Natural killer cell (primary cell): Measurements from ENCODE around the gene RNF169. TPM values are rescaled to one million over a fixed set of nuclear protein-coding genes. Genes with fewer than 3 reads are reported as not detected.

Source experiments
- ATAC-seq, 3 donors: fragments of 150-1000 bp in 2 of 3; fragments of 200-7000 bp in 1 of 3; cut with Tn5 transposase; 1 replicate in 1 of 3; 2 replicates in 2 of 3; pipeline ENCODE4 v1.10.0; 2021; ENCODE audit warnings: mild to moderate bottlenecking in 2 of 3, moderate library complexity in 2 of 3
- DNase-seq, 2 donors: peaks; one replicate each; pipeline versions ENCODE4 v3.0.0 to v3.0.0-alpha.2; 2013 to 2021; ENCODE audit warnings: mixed read lengths in 1 of 2
- H3K27ac ChIP-seq: one replicate; pipeline ENCODE4 v1.5.1; 2013; ENCODE audit warnings: mild to moderate bottlenecking, low read length
- H3K27me3 ChIP-seq: one replicate; pipeline ENCODE4 v1.6.1; 2013; ENCODE audit warnings: low read length; ENCODE audit not compliant: control insufficient read depth, insufficient read depth
- H3K36me3 ChIP-seq: one replicate; pipeline ENCODE4 v1.6.1; 2013; ENCODE audit warnings: low read length; ENCODE audit not compliant: control insufficient read depth, insufficient read depth
- H3K4me1 ChIP-seq: one replicate; pipeline ENCODE4 v1.6.1; 2013; ENCODE audit warnings: low read length; ENCODE audit not compliant: control insufficient read depth, insufficient read depth
- H3K4me3 ChIP-seq: one replicate; pipeline ENCODE4 v1.5.1; 2013; ENCODE audit warnings: low read length
- H3K9me3 ChIP-seq: one replicate; pipeline ENCODE4 v1.6.1; 2013; ENCODE audit warnings: low read length; ENCODE audit not compliant: control insufficient read depth, insufficient read depth
- H3K27ac Mint-ChIP-seq, 2 donors: one replicate each; pipeline ENCODE4 v1.8.0; 2022; ENCODE audit warnings: mild to moderate bottlenecking in 2 of 2, mixed read lengths in 2 of 2, moderate library complexity in 1 of 2
- H3K27me3 Mint-ChIP-seq, 2 donors: one replicate each; pipeline ENCODE4 v1.8.0; 2022; ENCODE audit warnings: low read depth in 2 of 2, mixed read lengths in 2 of 2
- H3K36me3 Mint-ChIP-seq: one replicate; pipeline ENCODE4 v1.8.0; 2022; ENCODE audit warnings: mixed read lengths
- H3K4me1 Mint-ChIP-seq, 2 donors: one replicate each; pipeline ENCODE4 v1.8.0; 2022; ENCODE audit warnings: mixed read lengths in 2 of 2
- H3K4me3 Mint-ChIP-seq: one replicate; pipeline ENCODE4 v1.8.0; 2022; ENCODE audit warnings: mild to moderate bottlenecking, moderate library complexity, mixed read lengths
- H3K9me3 Mint-ChIP-seq, 2 donors: one replicate each; pipeline ENCODE4 v1.8.0; 2022; ENCODE audit warnings: mixed read lengths in 2 of 2
- CTCF ChIP-seq: fragments of 200-600 bp; IDR thresholded peaks from one replicate; pipeline ENCODE4 v1.8.0; 2022; ENCODE audit warnings: antibody characterized with exemption
- WGBS: methylation state at CpG from one replicate; pipeline ENCODE4 v1.1.7; 2013; ENCODE audit warnings: missing lambda C conversion rate; ENCODE audit not compliant: insufficient coverage; 5-methylcytosine and 5-hydroxymethylcytosine counted together
- intact Hi-C: fragments of 100-400 bp; cut with micrococcal nuclease; formaldehyde crosslinking; loops from one replicate; pipeline ENCODE4 v1.14.2; 2022
- total RNA-seq, 4 donors: library from RNA; stranded (reverse); fragments of 120-200 nt in 1 of 4; gene quantifications; one replicate each; pipeline versions ENCODE4 v1.2.3 to v1.2.4, GENCODE V29; 2013 to 2022

RNF169 gene
- total RNA-seq, 3 donors from 2014 or later (not counting 1 experiment from before 2014, with no cell fraction given) = 29.1 to 39.8 (median 37.9) TPM

GRCh38 chr11:74720596-74721478 is 27.8 kb upstream of the RNF169 start:
- H3K27me3 Mint-ChIP-seq = peaks cover 11 to 15% of the 10 kb centered on the region in 2 donors
- ATAC-seq (no peak), DNase-seq (no peak)
- TF ChIP-seq CTCF = no peak
- Histone ChIP-seq H3K27me3 (no peaks in the 10 kb centered on the region), H3K4me1 (no peaks in the 10 kb centered on the region), H3K27ac (no peak overlapping the region), H3K36me3 (no peaks in the 10 kb centered on the region), H3K4me3 (no peak overlapping the region), H3K9me3 (no peaks in the 10 kb centered on the region)
- no peaks in the 10 kb centered on the region for H3K36me3 Mint-ChIP-seq
- H3K27ac Mint-ChIP-seq = no peak overlapping the region
- no peaks in the 10 kb centered on the region for H3K9me3 Mint-ChIP-seq
- H3K4me3 Mint-ChIP-seq = no peak overlapping the region
- H3K4me1 Mint-ChIP-seq = no peaks in the 10 kb centered on the region
- intact Hi-C loops = no loop called here
- 89% methylated on average over 16 of the region's 17 CpGs for WGBS

- Mint-ChIP-seq H3K36me3 (no peaks in the 10 kb centered on the region), H3K27me3 (peaks cover 17 to 19% of the 10 kb centered on the region in 2 donors), H3K4me3 (no peak overlapping the region), H3K4me1 (peaks cover 0 to 2% of the 10 kb centered on the region in 2 donors), H3K27ac (no peak overlapping the region), H3K9me3 (no peaks in the 10 kb centered on the region)
- Histone ChIP-seq H3K27ac (no peak overlapping the region), H3K36me3 (no peaks in the 10 kb centered on the region), H3K4me1 (peaks cover 2% of the 10 kb centered on the region), H3K9me3 (no peaks in the 10 kb centered on the region), H3K27me3 (no peaks in the 10 kb centered on the region), H3K4me3 (no peak overlapping the region)
- ATAC-seq = no peak
- no peak for DNase-seq
- TF ChIP-seq CTCF = no peak
- intact Hi-C loops = no loop called here
- WGBS = 88% methylated on average over 3 of the region's 3 CpGs
Measured at GRCh38 chr11:74721479-74721835, 27.2 kb upstream of the RNF169 start.

- Mint-ChIP-seq H3K4me3 (no peak overlapping the region), H3K9me3 (no peaks in the 10 kb centered on the region), H3K36me3 (no peaks in the 10 kb centered on the region), H3K27ac (no peak overlapping the region), H3K27me3 (peaks cover 21 to 26% of the 10 kb centered on the region in 2 donors), H3K4me1 (peaks cover 0 to 4% of the 10 kb centered on the region in 2 donors)
- Histone ChIP-seq H3K4me1 (peaks cover 3% of the 10 kb centered on the region), H3K27ac (no peak overlapping the region), H3K27me3 (no peaks in the 10 kb centered on the region), H3K36me3 (no peaks in the 10 kb centered on the region), H3K4me3 (no peak overlapping the region), H3K9me3 (no peaks in the 10 kb centered on the region)
- ATAC-seq (no peak), DNase-seq (no peak)
- intact Hi-C loops = no loop called here
- 86% methylated on average over 5 of the region's 5 CpGs for WGBS
- TF ChIP-seq CTCF = no peak
Measured at GRCh38 chr11:74723511-74723910, 25.1 kb upstream of the RNF169 start.

- Mint-ChIP-seq H3K4me3 (no peak overlapping the region), H3K27me3 (peaks cover 43 to 45% of the 10 kb centered on the region in 2 donors), H3K9me3 (no peaks in the 10 kb centered on the region), H3K36me3 (no peaks in the 10 kb centered on the region), H3K27ac (no peak overlapping the region), H3K4me1 (peaks cover 2 to 4% of the 10 kb centered on the region in 2 donors)
- no peak for TF ChIP-seq CTCF
- H3K9me3 ChIP-seq = no peaks in the 10 kb centered on the region
- WGBS = 87% methylated on average over 4 of the region's 4 CpGs
- intact Hi-C loops = no loop called here
- H3K4me3 ChIP-seq = no peak overlapping the region
- peaks cover 7% of the 10 kb centered on the region for H3K27me3 ChIP-seq
- H3K4me1 ChIP-seq = peaks cover 3% of the 10 kb centered on the region
- no peaks in the 10 kb centered on the region for H3K36me3 ChIP-seq
- DNase-seq (no peak), ATAC-seq (no peak)
- H3K27ac ChIP-seq = no peak overlapping the region
Measured at GRCh38 chr11:74725701-74726100, 22.9 kb upstream of the RNF169 start.
